Medulla oblongata (tissue), 1 donor: ENCODE measurements around the gene MAG.

Source experiments
- DNase-seq: peaks from one replicate; pipeline ENCODE4 v3.0.0-alpha.2; 2015; ENCODE audit errors: extremely low spot score

Gene MAG, protein sequence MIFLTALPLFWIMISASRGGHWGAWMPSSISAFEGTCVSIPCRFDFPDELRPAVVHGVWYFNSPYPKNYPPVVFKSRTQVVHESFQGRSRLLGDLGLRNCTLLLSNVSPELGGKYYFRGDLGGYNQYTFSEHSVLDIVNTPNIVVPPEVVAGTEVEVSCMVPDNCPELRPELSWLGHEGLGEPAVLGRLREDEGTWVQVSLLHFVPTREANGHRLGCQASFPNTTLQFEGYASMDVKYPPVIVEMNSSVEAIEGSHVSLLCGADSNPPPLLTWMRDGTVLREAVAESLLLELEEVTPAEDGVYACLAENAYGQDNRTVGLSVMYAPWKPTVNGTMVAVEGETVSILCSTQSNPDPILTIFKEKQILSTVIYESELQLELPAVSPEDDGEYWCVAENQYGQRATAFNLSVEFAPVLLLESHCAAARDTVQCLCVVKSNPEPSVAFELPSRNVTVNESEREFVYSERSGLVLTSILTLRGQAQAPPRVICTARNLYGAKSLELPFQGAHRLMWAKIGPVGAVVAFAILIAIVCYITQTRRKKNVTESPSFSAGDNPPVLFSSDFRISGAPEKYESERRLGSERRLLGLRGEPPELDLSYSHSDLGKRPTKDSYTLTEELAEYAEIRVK

DNA sequence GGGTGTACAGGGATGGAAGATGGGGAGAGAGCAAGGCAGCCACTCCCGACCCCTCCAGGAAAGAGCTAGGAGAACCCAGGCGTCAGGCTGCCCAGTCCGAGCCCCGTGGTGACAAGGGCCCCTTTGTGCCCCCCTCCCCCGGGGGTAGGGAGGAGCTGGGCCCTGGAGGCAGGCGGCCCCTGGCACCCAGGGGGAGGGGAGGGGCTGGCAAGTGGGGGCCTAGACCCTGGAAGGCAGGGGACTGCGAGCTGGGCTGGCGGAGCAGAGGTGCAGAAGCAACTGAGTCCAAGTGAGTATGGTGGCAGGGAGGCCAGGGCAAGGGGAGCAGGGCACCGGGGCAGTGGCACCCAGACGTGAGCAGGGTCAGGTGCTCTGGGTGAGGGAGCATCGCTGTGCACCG is at the start of gene MAG:
MAG (plus strand) TSS at position 246 of the 400 bp plus-strand sequence. CDS start 3,248 bp downstream, outside the sequence.
- peak; percentile 94 for DNase-seq

DNA sequence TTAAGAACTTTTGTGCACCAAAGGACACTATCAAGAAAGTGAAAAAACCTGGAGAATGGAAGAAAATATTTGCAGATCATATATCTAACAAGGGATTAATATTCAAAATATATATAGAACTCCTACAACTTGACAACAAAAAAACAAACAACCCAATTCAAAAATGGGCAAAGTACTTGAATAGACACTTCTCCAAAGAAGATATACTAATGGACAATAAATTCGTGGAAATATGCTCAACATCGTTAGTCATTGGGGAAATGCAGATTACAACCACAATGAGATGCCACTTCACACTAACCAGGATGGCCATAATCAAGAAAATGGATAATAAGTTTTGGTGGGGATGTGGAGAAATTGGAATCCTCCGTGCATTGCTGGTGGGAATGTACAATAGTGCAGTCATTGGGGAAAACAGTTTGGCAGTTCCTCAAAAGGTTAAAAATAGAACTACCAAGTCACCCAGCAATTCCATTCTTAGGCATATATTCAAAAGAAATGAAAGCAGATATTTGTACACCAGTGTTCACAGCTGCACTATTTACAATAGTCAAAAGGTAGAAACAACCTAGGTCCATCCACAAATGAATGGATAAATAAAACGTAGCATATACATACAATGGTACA is 45.4 kb upstream of the MAG start:
- no peak for DNase-seq

DNA sequence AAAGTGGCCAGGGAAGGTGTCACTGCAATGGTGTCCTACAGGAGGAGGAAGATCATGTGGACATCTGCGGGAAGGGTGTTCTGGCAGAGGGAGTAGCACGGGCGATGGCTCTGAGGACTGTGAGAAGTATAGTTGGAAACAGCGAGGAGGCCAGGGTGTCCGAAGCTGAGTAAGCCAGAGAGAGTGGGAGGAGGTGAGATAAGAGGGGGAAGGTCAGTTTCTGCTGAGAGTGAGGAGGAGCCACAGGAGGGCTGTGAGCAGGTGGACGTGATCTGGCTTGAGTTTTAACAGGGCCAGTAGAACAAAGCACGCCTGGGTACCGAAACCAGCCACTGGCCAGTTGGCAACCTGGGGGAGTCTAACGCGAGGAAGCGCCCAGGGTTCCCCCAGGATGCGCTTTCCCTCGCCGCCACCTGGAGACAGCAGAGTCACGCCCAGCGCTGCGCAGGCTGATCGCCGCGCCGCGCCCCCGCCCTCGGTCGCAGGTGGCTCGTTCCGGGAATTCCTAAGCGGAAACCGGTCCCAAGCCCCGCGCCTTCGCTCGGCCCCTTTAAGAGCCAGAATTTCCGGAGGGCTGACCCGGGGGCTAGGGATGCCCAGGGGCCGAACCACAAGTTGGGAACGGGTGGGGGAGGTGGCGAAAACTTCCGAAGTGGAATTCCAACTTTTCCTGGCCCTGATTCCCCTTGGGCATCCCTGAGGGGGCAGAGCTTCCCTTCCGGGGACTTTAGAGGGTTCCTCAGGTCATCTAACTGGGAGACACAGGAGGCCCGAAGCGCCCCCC is 44.2 kb upstream of the MAG start:
- no peak for DNase-seq

DNA sequence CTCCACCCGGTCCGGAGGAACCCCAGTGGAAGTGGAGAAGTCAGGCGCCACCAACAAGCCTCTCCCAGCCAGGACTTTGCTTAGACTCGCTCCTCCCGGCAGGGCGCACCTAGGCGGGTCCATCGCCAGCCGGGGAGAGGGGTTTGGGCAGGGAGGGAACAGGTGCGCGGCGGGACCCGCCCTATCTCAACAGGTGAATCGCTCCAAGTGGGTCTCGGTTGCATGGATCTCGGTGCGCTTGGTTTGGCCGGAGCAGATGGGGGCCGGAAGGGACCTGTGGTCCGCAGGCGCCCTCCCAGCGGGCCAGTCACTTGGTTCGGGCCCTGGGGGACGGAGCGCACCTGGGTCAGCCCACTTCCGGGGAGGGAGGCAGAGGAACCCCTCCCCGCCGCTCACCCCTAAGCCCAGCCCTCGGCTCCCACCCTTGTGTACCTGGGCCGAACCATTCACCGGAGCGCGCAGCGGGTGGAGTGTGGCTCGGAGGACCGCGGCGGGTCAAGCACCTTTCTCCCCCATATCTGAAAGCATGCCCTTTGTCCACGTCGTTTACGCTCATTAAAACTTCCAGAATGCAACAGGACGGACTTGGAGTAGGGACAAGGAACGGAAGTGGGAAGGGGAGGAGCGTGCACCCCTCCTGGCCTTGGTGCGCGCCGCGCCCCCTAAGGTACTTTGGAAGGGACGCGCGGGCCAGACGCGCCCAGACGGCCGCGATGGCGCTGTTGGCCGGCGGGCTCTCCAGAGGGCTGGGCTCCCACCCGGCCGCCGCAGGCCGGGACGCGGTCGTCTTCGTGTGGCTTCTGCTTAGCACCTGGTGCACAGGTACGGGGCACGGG is 43.4 kb upstream of the MAG start, which contains the start of gene LSR:
LSR (plus strand) TSS at position 693 of the 836 bp plus-strand sequence; CDS start at position 714, 21 bp downstream.
- no peak for DNase-seq

DNA sequence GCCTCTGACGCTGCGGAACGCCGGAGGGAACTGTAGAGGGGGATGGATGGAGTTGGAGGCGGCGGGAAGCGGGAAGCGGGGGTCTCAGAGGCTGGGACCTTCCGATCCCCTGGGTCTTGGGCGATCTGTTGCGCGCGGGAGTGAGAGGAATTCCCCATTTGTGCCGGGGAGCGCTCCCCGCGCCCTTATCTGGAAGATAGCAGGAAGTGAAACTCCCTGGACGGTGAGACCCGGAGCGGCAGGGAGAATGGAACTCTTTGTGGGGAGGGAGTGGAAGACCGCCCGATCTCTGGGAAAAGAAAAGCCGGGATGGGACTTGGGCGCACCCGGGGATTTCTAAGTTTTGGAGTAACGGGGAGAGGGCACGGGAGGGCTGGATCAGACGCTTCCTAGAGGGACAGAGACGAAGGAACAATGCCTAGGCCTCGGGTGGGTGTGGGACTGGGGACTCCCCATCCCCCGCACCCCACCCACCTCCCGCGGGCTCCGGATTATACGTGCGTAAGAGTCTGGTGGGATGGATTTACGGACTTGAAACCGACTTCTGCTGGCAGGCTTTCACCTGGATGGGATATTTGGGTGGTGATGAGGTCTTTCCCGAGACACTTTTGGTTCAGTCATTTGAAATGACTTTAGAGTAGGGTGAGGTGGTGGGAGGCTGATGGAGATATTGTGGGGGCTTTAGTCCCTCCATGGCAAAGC is 42.7 kb upstream of the MAG start:
- DNase-seq, result no peak

DNA sequence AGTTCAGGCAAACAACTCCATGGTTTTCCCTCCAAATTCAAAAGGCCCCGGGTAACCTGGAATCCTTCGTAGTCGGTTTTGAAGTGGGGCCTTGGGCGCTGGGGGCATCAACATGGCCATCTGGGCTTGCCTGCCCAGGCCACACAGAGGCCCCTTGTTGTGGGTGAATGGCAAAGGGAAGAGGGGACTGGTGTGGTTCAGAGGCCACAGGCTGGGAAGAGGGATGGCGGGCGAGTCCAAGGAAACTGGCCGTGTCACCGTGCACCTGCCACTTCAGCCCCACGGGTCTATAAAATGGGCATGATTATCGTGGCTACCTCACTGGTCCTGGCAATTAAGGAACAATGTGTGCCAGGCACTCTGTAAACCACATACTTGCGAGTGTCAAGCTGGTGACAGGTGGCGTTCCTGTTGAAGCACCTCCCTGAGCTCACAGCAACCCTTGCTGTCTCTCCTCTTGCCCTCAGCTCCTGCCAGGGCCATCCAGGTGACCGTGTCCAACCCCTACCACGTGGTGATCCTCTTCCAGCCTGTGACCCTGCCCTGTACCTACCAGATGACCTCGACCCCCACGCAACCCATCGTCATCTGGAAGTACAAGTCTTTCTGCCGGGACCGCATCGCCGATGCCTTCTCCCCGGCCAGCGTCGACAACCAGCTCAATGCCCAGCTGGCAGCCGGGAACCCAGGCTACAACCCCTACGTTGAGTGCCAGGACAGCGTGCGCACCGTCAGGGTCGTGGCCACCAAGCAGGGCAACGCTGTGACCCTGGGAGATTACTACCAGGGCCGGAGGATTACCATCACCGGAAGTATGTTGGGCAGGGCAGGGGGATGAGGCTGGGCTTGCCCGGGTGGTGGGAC is 41.9 kb upstream of the MAG start:
- DNase-seq, result no peak

DNA sequence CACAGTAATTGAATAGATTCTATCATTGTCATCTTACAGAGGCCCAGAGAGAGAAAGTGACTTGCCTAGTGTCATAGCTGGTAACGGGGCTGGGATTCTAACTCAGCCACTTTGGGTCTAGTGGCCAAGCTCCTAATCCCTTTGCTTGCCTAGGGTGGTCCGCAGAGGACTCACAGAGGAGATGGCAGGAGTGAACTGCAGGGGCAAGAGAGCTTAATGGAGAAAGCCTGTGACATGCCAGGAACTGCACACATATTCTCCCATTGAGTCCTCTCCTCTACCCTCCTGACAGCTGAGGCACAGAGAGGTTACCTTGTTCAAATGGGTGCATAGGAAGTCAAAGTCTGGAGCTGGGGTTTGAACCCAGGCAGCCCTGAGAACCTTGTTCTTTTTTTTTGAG is 40.5 kb upstream of the MAG start:
- DNase-seq, result no peak

DNA sequence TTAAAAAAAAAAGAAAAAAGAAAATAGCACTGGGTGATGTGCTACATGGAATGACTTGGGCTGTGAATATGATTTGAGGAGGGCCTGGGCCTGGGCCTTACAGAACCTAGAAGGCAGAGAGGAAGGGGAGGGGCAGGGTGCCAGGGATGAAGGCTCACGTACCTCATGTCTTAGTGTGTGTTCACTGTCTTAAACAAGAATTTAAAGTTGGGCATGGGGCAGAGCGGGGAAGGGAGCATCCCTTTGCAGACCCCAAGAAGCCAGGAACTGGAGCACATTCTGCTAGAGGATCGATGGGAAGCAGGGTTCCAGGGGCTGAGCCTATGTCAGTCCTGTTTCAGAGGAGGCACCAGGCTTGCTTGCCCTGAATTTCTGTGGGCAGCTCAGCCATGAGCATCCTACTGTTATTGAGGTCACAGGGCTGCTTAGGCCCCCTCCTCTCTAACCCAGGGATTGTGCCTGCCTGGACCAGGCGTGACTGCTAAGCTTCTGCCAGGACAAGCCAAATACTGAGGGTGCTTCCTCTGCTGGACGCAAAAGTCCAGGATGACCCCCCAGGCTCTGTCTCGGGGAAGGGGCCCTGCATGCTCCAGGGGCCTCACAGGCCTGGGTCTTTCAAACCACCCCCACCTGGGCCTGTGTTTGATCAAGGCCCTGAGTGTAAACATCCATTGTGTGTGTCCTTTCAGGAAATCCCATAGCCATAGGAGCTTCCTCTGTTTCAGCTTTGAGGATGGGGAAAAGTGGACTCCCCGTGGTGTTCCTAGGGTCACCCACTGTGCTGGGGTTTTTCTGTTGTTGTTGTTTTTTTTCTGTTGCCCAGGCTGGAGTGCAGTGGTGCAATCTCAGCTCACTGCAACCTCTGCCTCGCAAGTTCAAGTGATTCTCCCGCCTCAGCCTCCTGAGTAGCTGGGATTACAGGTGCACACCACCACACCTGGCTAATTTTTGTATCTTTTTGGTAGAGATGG is 38.4 kb upstream of the MAG start:
- no peak for DNase-seq

DNA sequence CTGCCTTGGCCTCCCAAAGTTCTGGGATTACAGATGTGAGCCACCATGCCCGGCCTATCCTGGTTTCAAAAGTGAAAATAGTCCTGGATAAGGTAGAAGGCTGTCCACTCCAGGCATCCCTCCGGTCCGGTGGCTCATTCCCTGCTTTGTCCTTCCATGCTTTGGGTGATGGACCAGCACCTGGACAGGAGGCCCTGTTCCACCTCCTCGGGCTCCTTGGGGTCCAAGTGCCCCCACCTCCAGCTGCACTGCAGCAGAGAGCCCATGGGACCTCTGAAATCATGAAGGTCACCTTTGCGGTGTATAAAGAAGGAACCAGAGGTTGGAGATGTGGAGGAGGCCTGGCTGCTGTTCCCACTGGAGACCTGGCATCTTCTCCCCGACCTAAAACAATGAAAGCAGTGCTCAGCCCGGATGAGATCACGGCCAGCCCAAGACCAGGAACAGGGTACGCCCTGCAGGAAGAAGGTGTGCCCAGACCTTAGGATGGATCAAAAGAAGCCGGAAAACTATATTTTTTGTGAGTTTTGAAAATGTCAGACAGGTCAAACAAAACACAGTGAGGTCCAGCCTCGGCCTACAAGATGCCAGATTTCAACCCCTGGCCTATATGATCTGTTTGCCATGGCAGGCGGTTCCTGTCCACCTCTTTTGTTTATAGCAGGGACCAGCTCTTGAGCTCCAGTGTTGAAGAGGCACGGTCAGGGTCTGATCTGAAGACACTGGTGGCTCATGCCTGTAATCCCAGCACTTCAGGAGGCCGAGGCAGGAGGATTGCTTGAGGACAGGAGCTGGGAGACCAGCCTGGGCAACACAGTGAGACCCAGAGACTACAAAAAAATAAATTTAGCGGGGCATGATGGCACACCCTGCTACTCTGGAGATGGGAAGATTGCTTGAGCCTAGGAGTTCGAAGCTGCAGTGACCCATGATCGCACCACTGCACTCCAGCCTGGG is 37.3 kb upstream of the MAG start:
- no peak for DNase-seq

DNA sequence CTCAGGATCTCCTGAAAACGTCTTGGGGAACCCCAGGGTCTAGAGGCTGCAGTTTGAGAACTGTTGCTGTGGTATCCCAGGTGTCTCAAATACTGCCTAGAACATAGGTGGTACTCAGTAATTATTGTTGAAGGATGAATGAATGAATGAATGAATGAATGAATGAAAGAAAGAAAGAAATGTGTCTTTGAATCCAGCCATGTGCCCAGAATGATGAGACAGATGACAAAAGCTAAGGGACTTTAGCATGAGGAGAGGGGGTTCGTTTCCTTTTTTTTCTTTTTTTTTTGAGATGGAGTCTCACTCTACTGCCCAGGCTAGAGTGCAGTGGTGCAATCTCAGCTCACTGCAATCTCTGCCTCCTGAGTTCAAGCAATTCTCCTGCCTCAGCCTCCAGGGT is 35.4 kb upstream of the MAG start:
- DNase-seq, result no peak

DNA sequence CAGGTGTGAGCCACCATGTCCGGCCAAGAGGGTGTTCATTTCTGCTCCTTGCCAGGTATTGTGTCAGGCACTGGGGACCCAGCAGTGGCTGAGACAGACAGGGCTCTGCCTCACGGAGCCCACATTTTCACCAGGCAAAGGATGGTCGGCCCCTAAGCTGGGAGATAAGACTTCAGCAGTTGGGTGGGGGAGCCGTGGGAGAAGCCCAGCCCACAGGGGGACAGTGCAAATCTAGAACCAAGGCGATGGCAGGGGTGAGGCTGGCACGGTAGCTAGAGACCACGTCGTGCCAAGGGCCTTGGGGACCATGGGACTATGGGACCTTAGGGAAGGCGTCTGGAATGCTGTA is 34.9 kb upstream of the MAG start:
- DNase-seq, result no peak

DNA sequence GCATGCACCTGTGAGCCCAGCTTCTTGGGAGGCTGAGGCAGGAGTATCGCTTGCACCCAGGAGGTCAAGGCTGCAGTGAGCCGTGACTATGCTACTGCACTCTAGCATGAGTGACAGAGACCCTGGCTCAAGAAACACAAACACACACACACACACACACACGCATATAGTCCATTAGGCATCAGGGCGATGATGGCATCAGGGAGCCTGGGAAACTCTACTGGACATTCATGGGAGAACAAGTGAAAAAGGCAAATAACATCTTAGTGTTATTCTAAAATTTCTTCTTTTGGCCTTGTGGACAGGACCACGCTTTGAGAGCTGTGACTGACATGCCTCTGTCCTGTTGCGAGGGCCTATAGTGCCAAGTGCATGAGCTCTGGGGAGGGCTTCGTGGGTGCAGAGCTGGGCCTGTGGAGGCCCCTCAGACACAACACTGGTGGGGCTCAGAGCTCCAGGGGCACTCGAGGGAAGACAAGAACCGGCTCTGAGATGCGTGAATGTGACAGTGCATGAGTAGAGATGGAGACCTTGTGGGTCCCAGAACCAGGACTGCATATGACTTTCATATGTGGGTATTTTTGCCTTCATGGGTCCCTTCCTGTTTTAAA is 31.2 kb upstream of the MAG start:
- no peak for DNase-seq

DNA sequence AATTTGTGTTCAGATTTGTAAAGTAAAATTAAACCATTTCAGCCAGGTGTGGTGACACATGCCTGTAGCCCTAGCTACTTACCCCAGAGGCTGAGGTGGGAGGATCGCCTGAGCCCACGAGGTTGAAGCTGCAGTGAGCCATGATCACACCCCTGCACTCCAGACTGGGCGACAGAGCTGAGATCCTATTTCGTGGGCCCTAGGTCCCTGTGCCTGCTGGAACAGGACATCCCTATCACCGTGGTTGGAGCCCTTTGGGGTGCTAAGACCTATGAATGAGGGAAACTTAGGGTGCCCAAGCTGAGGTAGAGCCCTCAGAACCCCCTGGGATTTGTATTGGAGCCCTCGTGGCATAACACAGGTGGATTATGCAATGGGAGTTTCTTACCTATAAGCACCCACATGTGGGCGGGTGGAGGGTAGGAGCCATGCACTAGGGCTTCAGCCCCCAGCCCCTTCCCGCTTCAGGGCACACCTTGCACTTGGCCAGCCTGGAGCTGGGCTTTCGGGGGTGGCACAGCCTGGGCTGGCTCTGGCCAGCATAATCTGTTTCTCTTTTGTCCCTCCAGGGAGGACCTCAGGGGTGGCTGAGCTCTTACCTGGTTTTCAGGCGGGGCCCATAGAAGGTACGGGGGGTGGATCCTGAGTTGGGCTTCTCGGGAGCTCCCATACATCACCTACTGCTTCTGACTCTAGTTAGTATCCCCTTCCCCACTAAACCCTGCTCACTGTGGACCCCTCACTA is 30.4 kb upstream of the MAG start:
- DNase-seq, result no peak

DNA sequence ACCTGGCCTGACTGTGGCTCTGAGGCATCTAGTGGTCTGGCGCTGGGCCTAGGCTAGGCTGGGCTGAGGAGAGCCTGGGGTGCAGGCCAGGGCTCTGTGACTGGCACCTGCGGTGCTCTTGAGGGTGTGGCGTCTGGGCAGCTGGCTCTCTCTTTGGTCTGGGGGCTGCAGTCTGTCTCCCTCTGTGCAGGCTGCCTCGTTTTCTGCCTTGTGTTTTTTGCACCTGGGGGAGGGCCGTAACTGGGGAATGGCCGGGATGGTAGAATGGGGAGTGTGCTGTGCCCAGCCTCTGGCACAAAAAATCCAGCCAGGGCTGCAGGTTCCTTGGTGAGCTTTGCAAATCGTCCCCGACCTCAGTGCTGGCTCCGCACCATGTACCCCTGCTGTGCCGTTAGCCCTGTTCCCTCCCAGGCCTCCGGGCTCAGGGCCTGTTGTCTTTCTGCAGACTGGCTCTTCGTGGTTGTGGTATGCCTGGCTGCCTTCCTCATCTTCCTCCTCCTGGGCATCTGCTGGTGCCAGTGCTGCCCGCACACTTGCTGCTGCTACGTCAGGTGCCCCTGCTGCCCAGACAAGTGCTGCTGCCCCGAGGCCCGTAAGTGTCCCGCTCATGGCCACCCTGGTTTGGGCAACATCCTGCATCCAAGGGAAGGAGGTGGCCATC is 29.7 kb upstream of the MAG start:
- DNase-seq, result no peak

DNA sequence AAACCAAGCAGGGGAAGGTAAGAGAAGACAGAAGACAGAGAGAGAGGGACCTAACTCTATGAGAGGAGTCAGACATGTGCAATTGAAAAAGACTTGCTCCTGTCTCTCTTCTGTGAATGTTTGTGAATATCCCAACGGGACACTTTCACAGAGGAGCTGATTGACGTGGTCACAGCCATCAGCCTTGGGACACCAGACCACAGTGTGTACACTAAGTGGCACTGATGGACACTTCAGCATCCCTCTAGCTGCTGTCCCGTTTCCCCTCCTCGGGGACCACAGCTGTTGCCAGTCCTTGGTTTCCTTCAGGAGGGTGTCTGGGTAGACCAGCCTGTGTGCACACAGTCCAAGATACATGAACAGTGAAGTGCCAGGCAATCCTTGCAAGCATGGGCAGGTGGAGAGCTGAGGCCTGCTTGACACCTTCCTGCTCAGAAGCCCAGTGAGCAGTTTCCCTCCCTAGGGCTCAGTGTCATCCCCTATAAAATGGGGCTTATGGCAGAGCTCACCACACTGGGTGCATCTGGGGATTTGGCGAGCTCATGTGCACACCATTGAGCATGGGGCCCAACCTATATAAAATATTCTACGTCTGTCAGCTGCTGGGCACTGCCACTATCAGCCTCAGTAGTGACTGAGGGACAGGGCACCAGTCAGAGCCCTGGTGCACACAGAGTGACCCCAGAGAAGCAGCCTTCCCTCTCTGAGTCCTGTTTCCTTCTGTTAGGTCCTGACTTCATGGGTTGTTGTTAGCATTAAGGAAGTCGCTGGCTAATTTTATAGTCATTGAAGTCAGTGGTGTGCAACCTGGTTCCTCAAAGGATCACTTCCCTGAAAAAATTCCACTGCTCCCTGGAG is 27.5 kb upstream of the MAG start:
- no peak for DNase-seq
